Activated gamma-delta T cell treated with anti-CD3 and anti-CD28 coated beads, Interleukin-2, amount 50 U/mL, for 16 hours (primary cell): ENCODE results near the gene CSNK2A1.
"Not testable (repeated sequence)": the region's sequence is repeated elsewhere in the genome, so short reads cannot be mapped to it uniquely, and the experiment has no call there.

Source experiments
- DNase-seq: peaks from one replicate; pipeline ENCODE4 v3.0.0-alpha.2; 2020; ENCODE audit warnings: low read depth

The CSNK2A1 gene

DNA sequence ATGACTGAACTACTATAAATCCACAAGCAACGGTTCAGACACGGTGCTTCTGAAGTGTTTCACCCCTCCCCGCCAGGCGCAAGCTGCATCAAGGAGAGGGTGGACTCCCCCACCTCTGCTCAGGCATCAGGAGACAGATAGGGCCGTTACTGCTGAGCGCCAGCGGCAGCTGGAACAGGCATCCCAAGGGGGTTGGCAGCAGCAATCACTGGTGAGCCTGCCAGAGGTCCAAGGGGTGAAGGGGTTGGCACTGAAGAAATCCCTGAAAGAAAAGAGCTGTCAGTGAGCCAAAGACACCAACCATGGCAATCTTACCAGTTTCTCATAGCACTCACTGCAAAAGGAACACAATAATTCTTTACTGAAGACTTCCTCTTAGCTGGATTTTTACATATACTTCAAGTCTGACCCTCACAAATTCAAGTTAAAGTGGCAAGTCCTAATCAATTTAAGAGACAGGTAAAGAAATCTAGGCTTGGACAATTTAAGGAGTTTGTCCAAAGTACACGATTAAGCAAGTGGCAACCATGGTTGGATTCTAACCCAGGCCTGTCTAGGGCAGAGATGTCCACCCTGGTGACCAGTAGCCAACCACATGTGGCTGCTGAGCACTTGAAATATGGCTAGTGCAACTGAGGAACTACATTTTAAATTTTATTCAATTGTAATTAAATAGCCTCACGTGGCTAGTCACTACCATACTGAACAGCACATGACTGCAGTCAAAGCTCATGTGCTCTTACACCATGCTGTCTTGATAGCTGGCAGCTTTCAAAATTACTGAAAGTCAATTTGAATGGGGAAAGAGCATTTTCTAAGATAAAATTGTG is 59.6 kb downstream of the CSNK2A1 start:
- no peak for DNase-seq

DNA sequence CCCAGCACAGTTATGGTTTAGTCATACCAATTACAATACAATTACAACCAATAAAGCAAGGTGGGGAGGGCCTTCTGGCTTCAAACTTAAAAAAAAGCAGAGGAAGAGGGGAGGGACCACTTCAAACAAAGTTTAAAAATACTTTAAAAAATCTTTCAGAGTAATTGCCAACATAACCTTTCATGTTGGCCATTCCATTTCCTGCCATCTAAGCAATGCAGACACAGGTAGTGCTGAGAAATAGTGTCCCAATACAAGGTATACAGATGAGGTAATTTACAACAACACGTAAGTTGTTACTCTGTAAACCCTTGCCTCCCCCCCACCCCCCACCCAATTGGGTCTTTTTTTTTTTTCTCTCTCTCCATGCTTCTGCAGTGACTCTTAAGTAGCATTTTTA is 62.4 kb downstream of the CSNK2A1 start:
- no peak for DNase-seq

DNA sequence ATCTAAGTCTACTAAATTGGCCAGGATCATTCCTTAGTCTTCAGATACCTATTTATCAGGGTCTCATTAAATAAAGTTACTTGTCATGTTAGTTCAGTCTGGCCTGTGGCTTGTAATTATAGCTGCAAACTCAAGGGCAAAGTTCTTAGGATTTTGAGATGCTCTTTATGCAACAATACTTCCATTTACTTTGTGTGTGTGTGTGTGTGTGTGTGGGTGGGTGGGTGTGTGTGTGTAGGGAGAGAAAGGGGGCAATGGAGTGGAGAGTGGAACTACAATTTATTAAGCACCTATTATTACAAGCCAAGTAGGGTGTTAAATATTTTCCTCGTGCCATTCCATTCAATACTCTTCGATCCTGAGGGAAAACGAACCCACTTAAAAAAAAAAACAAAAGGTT is 63.5 kb downstream of the CSNK2A1 start:
- DNase-seq = no peak

DNA sequence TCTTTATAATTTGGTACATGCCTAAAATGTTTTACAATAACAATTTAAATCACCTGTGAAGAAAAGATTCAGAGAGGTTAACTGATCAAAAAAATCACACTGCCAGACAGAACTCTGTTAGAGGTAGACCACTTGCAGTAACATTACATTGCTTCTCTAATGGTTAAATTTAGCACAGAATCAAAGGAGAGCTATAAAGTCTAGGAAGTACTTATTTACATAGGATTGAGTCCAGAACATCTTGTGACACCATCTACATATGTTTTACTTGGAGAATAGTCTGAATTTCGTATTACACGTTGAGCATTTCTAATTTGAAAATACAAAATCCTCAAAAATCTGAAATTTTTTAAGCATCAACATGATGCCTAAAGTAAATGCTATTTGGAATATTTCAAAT is 64.1 kb downstream of the CSNK2A1 start:
- no peak for DNase-seq

DNA sequence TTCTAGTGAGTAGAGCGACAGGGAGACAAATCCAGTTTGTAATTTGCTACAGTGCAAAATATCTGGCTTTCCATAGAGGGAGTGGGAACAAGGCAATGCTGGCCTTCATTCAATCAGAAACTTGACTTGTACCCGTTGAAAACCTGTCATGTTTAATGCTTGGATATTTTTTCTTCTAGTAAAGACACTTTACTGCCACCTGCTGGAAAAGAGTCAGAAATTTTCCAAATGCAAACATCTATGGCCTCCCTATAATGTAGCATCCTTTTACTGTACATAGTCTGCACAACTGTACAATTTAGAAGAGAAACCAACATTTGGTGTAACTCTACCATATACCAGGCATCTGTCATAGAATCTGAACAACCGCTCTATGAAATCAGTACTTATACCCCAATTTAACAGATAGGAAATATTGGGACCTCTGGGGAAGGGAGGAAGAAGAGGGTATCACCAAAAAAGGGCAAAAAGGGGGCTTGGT is 64.6 kb downstream of the CSNK2A1 start:
- no peak for DNase-seq

DNA sequence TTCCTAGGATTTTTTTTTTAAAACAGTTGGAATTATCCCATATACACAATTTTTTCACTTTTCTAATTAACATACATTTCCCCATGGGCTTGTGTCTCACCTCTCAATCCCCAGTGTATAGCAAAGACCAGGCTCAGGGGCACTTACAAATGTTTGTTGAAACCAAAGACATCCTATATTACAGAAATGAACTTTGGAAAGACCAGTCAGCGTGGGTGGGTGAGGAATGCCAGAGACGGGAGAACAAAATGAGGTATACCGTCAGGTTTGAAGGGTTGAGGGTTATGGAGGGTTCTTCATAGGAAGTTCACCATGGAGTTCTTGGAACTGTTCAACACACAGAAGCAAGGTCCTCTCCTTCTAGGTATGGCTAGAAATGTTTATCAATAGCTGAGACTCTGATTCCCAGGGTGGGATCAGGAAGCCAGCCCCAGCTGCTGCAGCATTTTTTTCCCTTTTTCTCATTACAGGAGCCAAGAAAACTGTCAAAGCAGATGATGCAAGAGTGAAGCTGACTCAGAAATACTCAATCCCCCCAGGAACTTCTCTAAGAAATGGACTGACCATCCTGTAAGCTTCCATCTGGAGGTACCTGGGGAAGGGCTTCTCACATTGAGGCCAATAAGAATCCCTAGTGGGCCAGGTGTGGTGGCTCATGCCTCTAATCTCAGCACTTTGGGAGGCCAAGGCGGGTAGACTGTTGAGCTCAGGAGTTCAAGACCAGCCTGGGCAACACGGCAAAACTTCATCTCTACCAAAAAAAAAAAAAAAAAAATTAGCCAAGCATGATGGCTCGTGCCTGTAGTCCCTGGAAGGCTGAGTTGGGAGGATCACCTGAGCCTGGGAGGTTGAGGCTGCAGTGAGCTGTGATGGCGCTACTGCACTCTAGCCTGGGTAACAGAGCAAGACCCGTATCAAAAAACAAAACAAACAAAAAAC is 65.3 kb downstream of the CSNK2A1 start:
- no peak for DNase-seq

DNA sequence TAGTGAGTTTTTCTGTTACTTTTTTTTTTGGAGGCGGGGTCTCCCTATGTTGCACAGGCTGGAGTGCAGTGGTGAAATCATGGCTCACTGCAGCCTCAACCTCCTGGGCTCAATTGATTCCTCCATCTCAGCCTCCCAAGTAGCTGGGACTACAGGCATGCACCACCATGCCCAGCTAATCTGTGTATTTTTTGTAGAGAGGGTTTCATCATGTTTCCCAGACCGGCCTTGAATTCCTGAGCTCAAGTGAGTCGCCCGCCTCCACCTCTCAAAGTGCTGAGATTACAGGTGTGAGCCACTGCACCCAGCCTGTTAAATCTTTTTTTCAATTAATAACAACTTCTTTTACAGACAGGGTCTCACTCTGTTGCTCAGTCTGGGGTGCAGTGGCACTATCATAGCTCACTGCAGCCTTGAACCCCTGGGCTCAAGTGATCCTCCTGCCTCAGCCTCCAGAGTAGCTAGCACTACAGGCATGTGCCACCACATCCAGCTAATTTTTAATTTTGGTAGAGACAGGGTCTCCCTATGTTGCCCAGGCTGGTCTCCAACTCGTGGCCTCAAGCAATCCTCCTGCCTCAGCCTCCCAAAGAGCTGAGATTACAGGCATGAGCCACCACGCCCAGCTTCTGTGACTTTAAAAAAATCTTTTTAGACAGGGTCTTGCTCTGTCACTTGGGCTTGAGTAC is 66.9 kb downstream of the CSNK2A1 start:
- DNase-seq = not testable (repeated sequence)

DNA sequence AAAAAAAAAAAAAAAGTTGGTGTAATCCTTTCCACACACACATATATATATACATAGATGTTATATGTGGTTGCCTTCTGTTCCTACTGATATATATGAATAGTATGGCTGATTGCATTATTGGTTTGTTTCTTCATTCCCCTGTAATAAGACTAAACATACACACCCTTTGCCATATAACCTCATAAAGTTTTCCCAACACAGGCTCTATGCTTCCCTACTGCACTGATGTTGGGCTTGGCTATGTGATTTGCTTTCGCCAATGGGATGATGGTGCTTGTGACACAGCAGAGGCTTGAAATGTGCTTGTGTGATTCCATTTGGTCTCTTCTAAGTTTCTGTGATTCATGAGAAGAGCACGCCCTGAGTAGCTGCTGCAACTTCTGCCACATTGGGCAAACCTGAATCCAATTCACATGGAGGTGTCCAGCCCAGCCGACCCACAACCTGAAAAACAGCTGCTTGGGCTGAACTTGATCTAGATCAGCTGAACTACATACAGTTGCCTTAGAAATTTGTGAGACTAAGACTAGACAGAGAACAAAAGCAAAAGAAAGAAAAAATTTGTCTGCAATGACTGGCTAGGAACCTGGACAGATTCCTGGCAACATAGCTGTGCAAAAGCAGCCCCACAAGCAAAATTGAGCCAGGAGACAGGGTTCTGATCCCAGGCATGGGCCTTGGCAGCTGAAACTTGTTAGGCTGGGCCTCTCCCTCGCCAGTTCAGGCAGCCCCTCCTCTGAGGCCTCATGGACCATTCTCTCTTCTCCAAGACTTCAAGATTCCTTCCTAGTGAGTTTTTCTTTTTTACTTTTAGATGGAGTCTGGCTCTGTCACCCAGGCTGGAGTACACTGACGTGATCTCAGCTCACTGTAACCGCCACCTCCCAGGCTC is 67.9 kb downstream of the CSNK2A1 start:
- DNase-seq = no peak

DNA sequence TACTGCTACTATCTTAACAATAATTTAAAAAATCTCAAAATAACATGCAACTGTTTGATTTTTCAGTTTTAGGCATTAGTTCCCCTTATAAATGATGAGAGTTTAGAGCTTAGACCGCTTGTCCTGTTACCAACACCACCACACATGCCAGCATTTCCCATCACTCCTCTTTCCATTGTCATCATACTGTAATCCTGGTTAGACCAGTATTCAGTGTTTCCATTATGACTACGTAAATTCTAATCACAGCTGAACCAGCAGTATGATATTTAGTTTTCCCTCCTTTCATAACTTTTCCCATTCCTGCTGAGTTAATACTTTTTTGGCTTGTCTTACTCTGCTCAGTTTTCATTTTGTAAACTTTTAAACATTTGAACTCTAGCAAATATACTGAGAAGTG is 69.0 kb downstream of the CSNK2A1 start:
- no peak for DNase-seq

DNA sequence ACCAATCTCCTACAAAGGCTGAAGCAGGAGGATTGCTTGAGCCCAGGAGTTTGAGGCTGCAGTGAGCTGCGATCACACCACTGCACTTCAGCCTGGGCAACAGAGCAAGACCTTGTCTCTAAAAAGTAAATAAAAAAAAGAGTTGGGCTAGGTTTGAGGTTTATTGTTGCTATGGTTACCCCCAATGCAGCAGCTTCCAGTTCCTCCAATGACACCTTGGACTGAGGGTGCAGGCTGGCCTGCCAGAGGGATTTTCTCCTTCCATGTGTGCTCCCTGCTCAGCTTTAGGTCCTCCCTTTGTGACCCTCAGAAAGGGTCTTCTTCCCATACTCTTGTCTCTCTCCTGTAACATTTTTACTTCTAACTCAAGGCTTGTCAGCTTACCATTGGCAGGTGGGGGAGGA is 70.7 kb downstream of the CSNK2A1 start:
- DNase-seq = no peak

DNA sequence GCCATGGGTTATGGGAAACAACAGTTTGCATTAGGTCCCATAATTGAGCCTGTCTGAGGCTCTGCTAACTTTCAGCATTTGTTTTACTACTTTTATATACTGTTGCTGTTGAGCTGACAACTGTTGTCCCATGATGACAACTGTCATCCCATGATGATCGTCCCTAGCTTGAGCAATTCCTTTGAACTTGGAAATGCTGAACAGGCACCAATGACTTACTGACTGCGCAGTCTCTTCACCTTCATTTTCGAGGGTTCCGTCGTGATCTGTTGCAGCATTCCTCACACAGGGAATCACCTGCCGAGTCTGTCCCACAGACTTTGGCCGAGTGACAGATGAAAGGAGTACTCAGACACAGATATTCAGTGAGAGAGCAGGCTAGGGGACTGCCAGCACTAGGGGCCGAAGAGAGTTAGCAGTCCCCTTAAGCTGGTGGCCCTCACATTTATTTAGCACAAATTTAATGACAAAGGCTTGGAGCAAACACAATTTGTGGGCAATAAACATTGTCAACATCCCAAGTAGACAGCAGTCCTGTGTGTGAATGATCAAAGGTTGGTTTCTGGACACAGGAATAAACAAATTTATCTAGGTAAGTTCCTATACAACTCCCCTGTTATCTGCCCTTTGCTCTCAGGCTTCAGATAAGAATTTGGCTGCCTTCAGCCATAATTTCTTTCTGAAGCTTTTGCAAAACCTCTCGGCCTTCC is 71.3 kb downstream of the CSNK2A1 start:
- DNase-seq = no peak

DNA sequence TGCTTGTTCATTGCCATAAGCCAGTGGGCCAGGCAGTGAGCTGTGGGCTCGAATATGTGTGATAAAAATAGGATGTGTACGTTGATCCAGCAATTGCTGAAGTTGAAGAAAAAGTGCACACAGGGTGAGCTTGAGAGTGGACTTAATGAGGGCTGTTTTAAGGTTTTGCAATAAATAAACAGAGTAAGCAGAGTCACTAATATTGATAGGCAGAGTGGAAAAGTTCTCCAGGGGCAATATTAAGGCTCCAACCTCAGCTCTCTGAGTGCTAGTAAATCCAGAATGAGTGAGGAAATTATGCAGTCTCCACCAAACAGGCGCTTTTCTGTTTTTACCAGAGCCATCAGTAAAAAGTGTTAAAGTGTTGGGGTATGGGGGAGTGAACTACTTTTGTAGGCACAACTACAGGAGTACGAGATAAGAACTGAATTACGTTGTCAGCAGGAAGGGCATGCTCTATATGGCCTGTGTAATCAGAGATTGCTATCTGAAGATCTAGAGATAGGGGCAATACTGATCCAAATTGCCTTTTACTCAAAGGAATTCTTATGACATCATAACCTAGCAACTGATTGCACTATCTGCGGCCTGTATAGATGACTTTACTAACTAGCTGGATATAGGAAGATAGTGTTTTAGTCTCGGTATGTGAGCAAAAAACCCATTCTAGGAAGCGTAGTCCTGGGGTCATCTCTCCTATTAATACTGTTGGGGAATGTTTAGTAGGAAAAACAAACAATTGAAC is 73.7 kb downstream of the CSNK2A1 start:
- no peak for DNase-seq

DNA sequence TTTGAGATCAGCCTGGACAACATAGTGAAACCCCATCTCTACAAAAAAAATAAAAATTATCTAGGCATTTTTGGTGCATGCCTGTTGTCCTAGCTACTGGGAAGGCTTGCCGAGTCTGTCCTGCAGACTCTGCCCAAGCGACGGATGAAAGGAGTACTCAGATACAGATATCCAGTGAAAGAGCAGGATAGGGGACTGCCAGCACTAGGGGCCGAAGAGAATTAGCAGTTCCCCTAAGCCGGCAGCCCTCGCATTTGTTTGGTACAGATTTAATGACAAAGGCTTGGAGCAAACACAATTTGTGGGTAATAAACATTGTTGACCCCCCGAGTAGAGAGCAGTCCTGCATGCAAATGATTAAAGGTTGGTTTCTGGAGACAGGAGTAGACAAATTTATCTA is 75.8 kb downstream of the CSNK2A1 start:
- DNase-seq = no peak

DNA sequence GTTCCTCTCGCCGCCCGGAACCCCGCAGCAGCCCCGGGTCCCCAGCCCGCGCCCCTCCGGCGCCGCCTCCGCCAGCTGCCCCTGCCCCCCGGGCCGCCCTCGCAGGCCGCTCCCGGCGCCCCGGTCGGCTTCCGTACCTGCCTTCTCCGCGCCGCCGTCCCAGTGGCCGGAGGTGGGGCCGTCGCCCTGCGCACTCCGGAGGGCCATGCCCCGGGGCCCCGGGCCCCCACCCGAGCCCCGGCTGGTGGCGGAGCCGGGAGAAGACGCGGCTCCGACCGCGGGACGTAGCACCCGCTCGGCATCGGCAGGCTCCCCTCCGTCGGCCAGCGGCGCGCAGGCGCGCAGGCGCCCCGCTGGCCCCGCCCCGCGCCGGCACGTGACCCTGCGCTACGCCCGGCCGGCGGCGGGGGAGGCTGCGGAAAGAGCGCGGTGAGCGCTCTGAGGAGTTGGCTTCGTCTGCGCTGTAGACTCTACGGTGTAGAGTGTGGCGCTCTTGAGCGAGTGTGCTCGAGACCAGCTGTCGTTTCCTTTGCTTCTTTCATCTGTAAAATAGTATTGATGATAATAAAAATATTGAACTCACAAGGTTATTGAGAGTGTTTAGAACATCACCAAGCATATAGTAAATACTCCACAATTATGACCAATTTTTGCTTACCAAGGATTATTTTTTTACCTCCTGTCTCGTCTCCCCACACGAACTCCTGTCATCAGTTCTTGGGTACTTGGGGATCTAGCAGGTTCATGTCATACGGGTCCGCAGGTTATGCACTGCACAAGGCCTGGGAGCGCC is 81.2 kb downstream of the CSNK2A1 start, which contains the start of gene TBC1D20:
Gene TBC1D20, minus strand, starts transcription at position 335 of the 793 bp plus-strand sequence. Its CDS starts 128 bp downstream, at position 207.
- DNase-seq = peak; percentile 76

DNA sequence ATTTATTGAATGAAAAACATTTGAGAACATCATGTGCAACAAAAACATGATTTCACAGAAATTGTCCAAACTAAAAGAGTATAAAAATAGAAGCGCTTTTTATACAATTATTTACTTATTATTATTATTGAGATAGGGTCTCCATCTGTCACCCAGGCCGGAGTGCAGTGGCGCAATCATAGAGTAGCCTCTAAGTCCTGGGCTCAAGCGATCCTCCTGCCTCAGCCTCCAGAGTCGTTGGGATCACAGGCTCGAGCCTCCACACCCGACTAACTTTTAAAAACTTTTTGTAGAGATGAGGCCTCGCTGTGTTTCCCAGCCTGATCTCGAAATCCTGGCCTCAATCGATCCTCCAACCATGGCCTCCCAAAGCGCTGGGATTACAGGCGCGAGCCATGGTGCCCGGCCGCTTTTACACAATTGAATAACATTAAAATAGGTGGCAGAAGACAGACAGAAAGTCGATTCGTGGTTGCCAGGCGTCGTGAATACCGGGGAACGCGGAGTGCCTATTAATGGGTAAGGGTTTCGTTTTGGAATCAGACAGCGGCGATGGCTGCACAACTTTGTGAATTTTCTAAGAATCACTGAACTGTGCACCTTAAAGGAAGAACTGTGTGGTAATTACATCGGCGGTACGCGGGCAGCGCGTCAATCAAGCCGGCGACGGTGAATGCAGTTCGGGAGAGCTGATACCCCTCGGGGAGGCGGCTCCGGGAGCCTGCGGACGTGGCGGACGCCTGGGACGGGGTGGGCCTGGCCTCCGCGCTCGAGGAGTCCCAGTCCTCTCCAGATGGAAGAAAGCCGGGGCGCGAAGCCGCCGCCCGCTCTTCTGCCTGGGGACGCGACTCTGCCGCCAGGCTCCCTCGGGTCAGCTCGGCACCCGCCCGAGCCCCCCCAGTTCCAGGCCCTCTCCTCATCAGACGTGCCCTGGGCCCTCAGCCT is 82.1 kb downstream of the CSNK2A1 start:
- peak; percentile 22 for DNase-seq

DNA sequence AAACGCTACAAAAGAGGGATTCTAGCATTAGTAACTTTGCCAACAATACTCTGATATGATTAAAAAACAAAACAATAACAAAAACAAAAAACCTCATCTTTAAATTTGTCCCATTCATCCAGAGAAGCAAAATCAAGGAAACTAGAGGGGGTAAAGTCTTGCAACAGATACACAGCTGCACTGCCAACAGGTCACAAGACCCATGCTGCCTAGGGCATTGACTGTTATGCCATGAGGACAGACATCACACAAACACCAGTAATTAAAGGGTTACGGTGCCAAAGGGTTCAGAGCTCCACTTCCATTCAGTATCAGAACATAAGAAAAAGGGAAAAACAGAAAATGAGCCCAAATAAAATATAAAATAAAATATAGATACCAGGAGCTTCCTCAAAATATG is 82.9 kb downstream of the CSNK2A1 start:
- DNase-seq = no peak

DNA sequence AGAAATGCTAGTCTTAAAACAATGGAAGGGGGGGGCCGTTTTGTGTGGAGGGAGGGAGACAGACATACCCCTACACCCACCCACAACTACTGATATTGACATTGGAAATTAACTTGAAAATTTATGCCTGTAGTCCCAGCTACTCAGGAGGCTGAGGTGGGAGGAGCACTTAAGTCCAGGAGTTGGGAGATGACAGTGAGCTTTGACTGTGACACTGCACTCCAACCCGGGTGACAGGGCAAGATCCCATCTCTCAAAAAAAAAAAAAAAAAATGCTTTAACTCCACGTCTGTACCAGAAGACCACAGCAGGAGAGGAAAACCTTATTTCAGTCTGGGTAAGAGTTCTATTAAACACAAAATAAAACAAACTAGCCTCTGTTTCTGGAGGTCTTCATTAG is 83.4 kb downstream of the CSNK2A1 start:
- no peak for DNase-seq

DNA sequence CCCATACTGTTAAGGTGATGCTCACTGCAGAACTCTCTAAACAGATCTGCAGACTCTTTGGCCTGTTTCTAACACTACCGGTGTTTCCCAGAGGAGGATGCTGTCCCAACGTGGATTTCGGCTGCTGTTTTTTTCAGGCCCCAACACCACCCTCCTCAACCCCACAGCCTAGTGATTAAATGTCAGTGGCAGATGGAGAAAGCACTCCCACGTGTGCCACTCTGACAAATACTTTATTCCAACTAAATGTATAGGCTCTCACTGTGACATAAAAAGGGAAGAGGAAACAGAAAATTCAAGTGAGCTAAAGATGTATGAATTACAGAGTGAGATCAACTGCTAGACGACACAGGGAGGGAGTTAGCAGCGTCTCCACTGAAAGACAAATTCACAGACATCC is 84.8 kb downstream of the CSNK2A1 start:
- no peak for DNase-seq
